GM12872 (cell line): ENCODE results near the gene PHLDA2.

Experiments
- CTCF ChIP-seq: IDR thresholded peaks from 3 replicates; pipeline ENCODE4 v1.5.1; 2011; ENCODE audit warnings: low read depth, mild to moderate bottlenecking, low read length, moderate library complexity; ENCODE audit not compliant: insufficient read depth

The PHLDA2 gene

GRCh38 chr11:2882396-2883110 lies 46.7 kb downstream of the PHLDA2 start:
- no peak for TF ChIP-seq CTCF

GRCh38 chr11:2881981-2882375 lies 47.2 kb downstream of the PHLDA2 start:
- no peak for TF ChIP-seq CTCF

- no peak for TF ChIP-seq CTCF
Measured at GRCh38 chr11:2881076-2881980, 47.9 kb downstream of the PHLDA2 start.

- TF ChIP-seq CTCF, result no peak
Measured at GRCh38 chr11:2880646-2881045, 48.6 kb downstream of the PHLDA2 start.

GRCh38 chr11:2878782-2879181 lies 50.4 kb downstream of the PHLDA2 start:
- no peak for TF ChIP-seq CTCF
